HTR-8/SVneo (cell line): ENCODE data around the gene IGFLR1.
"Not testable (repeated sequence)": the region's sequence is repeated elsewhere in the genome, so short reads cannot be mapped to it uniquely, and the experiment has no call there.

Experiments
- DNase-seq: peaks from one replicate; pipeline ENCODE4 v3.0.0; 2011; ENCODE audit warnings: low spot score, mixed read lengths; ENCODE audit not compliant: insufficient read length
- FAIRE-seq: peaks from 2 replicates; lab custom pipeline; 2011; peaks lifted over from hg19 to GRCh38; lab: Jason Lieb, UNC

IGFLR1 gene

DNA sequence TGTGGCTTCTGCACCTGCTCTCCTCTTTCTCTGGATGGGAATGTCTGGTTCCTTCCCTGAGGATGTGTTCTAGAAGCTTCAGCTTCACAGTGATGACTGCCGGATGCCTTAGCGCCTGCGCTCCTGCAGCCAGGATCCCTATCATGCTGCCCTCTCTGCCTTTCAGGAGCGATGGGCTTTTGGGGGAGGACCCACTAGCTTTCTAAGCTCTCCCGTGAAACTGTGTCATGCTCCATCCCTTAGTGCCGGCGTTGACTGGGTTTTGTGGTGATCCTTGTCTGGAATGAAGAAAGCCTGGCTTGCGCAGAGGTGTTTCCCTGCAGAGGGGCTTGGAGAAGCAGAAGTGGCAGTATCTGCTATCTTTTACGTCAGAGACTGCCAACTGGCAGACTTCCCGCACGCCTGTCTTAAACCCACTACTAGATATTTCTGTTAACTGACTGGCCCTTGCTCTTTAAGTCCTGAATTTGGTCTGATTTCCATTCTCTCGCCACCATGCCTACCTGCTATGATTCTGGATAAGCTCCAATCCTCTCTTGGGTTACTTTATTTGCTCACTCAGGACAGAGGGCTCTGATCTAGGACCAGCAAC is 28.3 kb downstream of the IGFLR1 start:
- FAIRE-seq (no peak), DNase-seq (no peak)

DNA sequence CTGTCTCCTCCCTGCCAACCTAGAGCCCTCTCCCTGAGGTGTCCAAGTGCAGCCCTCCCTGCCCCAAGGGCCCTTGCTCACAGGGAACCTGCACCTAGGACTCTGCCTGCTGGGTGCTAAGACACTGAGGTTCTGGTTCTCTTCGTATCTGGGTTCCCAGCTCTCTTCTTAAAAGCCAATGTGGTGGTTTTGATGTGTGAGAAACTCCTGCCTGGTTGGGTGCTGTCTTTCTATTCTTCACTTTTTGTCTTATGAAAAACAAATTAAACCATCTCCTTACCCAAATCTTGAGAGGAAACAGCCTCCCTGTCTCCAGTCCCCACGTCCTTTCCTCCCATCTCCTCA is 28.8 kb downstream of the IGFLR1 start:
- DNase-seq = no peak
- no peak for FAIRE-seq

DNA sequence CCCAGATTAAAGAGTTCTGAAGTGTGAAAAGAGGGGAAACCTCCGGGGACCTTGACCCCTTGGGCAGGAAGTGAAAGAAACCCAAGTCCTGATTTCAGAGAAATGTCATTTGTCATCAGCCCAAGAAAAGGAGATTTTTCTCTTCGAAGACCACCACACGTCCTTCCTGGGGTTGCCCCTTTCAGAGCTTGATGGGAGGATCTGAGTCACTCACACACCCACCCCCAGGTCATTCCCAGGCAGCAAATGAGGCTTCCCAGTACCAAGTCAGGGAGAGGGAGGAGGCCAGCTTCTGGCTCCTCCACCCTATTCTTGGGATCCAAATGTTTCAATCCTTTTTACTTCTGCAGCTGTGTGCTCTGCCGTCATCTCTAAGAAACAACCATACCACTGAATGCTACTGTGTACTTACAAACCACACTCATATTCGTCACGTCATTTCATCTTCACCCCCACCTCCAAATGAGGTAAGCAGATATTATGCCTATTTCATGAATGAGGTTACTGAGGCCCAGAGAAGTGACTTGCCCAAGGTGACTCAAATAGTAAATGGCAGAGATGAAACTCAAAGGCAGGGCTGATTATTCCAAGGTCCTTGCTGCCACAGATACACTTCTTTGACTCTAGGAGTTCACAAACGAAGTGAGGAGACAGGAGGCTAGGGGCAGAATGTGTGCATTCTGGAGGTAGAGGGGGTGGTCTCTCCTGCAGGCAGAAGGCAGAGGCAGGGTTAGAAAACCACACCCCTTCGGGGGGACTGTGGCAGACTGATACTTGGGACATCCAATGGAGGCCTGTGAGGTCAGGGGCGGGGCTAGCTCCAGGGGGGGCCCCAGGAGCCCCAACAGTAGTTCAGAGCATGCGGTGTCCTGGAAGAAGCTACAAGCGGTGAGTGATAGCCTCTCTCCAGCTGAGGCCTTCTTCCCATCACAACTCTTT is 29.4 kb downstream of the IGFLR1 start:
- no peak for FAIRE-seq
- DNase-seq = no peak

DNA sequence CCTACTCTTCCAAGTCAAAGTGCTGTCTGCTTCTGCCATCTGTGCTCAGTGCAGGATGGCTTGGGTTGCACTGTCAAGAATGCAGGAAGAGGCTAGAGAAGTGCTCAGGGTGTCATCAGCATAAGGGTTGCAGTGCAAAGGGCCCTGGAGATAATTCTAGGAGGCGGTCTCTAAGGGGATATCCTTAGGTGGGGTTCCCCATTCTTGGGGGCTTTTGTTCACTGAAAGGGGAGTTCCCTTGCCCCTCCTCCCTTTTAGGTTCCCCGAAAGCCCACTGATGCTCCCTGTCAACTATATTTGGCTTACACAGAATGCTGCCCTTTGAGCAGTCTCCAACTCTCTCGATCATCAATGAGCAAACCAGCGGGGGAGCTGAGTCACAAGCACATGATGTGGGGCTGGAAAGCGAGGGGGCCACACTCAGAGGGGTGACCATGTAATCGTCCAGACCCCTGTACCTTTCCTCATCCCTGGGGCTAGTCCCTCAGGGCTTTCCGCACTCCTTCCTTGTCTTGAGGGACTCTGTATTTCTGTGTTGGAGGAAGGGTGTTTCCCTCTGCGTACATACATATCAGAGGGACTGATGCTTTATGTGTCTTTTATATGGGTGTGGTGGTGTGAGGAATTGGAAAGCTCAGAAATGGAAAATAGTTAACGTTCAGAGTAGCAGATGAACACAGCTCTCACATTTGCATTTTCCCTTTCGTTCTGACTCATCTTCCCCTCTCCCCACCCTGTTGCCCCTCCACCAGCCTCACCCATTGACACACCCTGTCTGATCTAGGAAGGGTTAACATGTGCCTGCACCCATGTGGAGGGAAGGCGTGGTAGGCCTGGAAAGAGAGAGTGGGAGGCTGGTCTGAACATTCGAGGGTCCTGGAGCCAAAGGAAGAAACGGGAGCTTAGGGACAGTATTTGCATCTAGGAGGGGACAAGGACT is 31.2 kb downstream of the IGFLR1 start:
- FAIRE-seq = no peak

DNA sequence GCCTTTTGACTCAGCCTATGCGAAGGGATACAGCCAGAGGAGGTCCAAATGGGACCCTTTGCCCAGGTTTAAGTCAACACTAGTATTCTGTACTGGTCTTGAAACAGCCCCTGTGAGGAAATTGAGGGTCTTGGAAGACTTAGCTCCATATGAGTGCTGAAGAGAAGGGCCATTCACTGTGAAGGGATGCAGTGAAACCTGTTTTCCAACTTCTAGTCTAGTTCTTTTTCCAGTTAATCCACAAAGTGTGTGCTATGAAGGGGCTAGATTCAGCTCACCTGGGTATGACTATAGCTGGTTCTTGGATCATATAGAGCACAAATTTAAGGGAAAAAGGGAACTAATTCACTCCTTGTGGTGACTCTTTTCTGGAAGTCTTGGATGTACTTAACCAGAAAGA is 33.9 kb downstream of the IGFLR1 start:
- no peak for FAIRE-seq
- no peak for DNase-seq

More for the DNA sequence above, 31.2 kb downstream of the IGFLR1 start:
- no peak for DNase-seq

DNA sequence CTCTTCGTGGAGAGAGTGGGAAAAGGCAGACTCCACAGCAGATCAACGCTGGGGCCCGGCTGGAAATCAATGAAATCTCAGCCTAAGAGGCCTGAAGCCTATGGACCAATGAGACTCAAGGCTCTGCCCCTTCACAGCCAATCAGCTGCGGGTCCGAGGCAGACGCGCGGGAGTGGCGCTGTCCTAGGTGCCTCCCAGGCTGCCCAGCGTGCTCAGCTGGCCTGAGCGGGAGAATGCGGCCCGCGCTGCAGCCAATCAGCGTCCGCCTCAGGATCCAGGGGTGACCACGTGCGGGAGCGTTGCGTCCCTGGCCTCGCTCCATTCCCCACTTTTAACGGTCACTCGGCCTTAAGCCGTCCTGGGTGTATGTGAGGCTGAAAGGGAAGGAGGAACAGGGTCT is 38.0 kb downstream of the IGFLR1 start, which contains the start of gene ZBTB32:
ZBTB32 (plus strand) TSS at position 341 of the 400 bp plus-strand sequence. CDS start 10,069 bp downstream, outside the sequence.
- DNase-seq = no peak

DNA sequence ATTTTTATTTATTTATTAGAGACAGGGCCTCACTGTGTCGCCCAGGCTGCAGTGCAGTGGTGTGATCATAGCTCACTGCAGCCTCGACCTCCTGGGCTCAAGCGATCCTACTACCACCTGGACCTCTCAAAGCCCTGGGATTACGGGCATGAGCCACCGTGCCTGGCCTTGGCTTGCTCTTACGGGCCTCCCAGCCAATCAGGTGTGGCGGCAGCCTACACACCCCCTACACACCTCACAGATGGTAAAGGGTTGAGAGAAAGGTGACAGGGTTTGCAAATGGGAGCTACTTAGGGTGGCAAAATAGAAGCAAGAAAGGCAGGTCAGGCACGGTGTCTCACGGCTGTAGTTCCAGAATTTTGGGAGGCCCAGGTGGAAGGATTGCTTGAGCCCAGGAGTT is 38.9 kb downstream of the IGFLR1 start:
- no peak for FAIRE-seq
- DNase-seq = no peak

More for the DNA sequence above, 38.0 kb downstream of the IGFLR1 start, which contains the start of gene ZBTB32:
- FAIRE-seq = no peak

DNA sequence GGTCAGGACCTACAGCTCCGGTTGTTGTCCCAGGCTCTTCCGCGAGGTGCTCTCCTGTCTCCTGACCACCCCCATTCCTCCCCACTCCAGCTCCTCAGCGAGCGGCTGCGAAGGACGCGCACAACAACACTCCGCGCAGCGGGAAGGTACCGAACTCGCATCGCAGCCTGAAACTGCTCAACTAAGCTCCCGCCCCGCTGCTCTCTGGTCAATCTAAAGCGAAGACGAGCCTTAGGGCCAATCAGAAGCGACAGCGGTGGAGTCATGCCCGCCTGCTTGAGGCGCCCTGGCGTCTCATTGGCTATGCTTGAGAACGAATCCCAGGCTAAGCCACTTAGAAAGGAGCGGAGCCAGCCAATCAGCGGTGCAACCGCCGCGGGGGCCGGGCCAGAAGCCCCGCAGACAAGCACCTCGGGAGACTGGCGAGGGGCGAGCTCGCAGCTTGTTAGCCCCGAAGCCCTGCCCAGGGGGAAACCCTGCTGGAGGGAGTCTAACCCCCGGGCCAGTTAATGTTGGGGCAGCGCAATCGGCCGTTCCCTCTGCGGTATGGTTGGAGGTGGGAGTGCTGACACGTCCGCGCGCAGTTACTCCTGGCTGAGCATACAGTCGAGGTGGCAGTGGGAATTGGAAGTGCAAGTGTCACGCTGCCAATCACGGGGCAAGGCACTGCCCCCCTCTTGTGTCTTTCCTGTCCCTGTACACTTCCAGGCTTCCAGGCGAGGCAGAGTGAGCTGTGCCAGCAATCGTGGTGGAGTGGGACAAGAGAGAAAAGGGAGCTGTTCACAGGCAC is 39.8 kb downstream of the IGFLR1 start:
- peak; percentile 98 for DNase-seq
- peak; percentile 96 for FAIRE-seq

DNA sequence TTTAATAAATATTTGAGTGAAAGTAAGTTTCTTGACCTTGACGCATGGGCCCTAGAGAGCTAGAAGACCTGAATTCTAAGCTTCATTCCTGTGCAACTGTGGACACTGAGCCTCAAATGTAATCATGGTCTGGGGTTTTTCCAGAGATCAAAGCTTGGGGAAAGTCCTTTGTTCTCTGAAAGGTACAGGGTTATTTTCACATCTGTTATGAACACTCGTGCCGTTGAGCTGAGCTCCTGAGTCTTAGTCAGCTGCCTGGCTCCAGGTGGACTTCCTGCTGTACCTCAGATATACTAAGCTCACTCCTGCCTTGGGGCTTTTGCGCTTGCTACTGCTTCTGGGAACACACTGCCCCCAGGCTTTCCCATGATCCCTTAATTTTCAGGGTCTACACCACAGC is 45.4 kb downstream of the IGFLR1 start:
- DNase-seq = no peak
- FAIRE-seq = no peak

DNA sequence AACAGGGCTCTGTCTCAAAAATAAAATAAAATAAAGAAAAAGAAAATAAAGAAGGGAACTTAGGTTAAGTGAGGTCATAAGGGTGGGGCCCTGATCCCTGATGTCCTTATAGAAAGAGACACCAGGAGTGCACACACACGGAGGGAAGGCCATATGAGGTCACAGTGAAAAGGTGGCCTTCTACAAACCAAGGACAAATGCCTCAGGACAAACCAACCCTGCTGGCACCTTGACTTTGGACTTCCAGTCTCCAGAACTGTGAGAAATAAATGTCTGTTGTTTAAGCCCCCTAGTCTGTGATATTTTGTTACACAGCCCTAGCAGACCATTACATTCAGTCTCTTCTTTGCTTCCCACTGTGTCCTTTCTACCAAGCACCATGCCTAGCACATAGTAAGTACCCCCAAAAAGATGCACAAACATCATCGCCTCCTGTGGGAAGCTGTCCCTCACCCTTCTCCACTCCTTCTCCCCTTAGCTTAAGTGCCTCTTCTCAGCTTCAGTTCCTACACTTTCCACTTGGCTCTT is 46.3 kb downstream of the IGFLR1 start:
- FAIRE-seq (no peak), DNase-seq (no peak)

DNA sequence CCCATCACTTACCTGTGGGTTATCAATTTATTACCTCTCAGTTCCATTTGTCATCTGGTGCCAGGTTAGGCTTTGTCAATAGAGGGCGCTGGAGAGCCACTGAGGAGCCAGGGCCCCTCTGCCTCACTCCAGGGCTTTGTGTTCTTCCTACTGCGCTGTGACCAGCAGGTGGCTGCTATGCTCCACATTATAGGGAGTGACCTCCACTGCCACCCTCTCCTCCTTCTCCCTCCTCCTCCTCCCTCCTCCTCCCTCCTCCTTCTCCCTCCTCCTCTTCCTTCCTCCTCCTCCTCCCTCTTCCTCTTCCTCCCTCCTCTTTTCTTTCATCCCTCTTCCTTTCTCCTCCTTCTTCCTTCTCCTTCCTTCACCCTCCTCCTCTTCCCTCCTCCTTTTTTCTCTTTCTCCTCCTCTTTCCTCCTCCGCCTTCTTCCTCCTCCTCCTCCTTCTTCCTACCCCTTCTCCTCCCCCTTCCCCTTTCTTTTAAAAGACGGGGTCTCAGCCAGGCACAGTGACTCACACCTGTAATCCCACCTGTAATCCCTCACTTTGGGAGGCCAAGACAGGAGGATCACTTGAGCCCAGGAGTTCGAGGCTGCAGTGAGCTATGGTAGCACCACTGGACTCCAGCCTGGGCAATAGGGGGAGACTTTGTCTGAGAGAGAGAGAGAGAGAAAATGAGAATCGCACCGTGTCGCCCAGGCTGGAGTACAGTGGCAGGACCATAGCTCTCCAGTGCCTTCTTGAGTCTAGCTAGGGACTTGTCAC is 48.2 kb downstream of the IGFLR1 start:
- peak; percentile 88 for DNase-seq
- peak; percentile 93 for FAIRE-seq

DNA sequence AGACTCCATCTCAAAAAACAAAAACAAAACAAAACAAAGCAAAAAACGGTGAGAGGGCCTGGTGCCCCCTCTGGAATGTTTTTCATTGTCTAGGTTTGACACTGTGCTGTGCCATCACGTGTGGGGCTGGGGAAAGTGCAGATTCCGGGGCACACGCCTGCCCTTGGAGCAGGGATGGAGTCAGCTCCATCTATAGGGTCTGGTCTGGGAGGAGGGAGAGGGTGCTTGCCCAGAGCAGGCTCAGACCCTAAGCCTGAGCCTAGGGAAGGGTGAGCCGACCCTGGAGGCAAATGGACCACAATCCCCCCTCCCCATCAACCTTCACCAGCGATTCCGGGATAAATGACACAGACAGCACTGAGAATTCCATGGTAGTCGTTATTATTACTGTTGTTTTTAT is 48.8 kb downstream of the IGFLR1 start:
- FAIRE-seq (no peak), DNase-seq (no peak)

DNA sequence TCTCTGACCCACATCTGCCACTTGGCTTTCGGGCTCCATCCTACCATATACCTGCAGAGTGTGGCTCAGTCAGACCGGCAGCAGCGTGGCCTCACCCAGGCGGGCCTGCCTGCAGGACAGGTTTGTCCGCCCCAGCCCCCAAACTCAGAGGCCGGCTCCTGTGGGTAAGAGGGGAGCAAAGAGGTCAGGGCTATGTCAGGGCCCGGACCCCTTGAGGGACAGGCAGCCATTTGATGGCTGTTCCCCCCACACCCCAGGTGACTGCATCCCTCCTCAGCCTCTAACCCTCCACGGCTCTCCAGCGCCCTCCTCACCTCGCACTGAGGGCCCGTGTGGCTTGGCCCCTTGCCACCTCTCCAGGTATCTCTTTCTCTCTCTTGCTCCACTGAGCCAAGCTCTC is 50.2 kb downstream of the IGFLR1 start:
- FAIRE-seq (no peak), DNase-seq (no peak)

DNA sequence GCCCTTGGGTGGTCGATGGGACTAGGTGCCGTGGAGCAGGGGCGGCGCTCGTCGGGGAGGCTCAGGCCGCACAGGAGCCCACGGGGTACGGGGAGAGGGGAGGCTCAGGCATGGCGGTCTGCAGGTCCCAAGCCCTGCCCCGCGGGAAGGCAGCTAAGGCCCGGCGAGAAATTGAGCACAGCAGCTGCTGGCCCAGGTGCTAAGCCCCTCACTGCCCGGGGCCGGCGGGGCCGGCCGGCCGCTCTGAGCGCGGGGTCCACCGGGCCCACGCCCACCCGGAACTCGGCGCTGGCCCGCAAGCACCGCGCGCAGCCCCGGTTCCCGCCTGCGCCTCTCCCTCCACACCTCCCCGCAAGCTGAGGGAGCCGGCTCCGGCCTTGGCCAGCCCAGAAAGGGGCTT is 51.1 kb downstream of the IGFLR1 start:
- not testable (repeated sequence) for DNase-seq, FAIRE-seq

DNA sequence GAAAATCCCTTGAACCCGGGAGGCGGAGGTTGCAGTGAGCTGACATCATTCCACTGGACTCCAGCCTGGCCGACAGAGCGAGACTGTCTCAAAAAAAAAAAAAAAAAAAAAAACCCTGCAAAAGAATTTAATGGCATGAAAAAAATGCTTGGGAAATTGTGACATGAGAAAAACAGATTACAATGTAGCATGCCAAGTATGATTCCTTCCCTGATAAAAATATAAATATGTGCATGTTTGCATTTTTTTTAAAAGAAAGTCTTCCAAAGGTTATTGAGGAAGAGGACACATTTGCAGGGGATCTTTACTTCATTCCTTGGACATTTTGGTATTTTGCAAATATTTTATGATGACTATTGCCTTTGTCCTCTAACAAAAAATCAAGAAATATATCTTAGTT is 52.4 kb downstream of the IGFLR1 start:
- DNase-seq = no peak
- FAIRE-seq = no peak
